Prostate gland (tissue), 2 donors: ENCODE measurements around the gene RBPJL.

Experiments
- CTCF ChIP-seq, 4 experiments: fragments of 200-600 bp in 2 of 4; fragments of 450-650 bp in 2 of 4; sonication (generic) in 2 of 4; IDR thresholded peaks; 1 replicate in 3 of 4; 2 replicates in 1 of 4; pipeline ENCODE4 v1.5.1; 2016 to 2019; ENCODE audit warnings: antibody characterized with exemption in 4 of 4, mild to moderate bottlenecking in 2 of 4, moderate library complexity in 2 of 4
- POLR2A ChIP-seq: fragments of 450-650 bp; IDR thresholded peaks from one replicate; pipeline ENCODE4 v1.6.1; 2016; ENCODE audit warnings: antibody characterized with exemption, mild to moderate bottlenecking
- POLR2AphosphoS5 ChIP-seq: sonication (generic); formaldehyde crosslinking; IDR thresholded peaks from one replicate; pipeline ENCODE4 v1.6.1; 2017; ENCODE audit warnings: antibody characterized with exemption

DNA sequence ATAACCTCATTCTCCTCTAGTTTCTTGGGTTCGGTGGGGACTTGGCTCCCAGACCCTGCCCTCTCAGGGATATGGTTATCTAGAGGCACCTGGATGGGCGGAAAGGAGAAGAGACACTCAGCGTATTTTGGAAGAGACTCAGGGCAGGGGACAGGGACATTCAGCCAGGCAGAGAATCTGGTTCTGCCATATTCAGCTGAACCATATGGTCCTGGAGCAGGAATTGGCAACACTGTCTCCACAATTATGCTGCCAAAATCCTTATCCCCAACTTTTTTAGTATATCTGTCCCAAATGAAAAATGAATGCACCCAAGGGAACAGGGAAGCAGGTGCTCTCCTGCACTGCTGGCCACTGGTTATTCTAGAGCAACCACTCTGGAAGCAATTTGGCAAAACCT, 23.8 kb downstream of the RBPJL start:
- no peak for TF ChIP-seq CTCF (IDR thresholded peaks at IDR 0.05)
- TF ChIP-seq POLR2A = no peak
- no peak for TF ChIP-seq POLR2AphosphoS5
